Erythroblast (primary cell): ENCODE data around the gene PKNOX1.
"Not testable (repeated sequence)": the region's sequence is repeated elsewhere in the genome, so short reads cannot be mapped to it uniquely, and the experiment has no call there.

Source experiments
- GATA1 ChIP-seq: IDR thresholded peaks from 2 replicates; pipeline ENCODE4 v1.6.1; 2011; ENCODE audit warnings: low read depth, mild to moderate bottlenecking, control low read depth, low read length, moderate library complexity
- POLR2A ChIP-seq: IDR thresholded peaks from 2 replicates; pipeline ENCODE4 v1.6.1; 2011; ENCODE audit warnings: mild to moderate bottlenecking, low read length

- not testable (repeated sequence) for TF ChIP-seq POLR2A, GATA1
Observed at GRCh38 chr21:42997983-42998382, 23.6 kb downstream of the PKNOX1 start.
